Activated T-helper 17 cell treated with anti-CD3 and anti-CD28 coated beads, Interleukin-2, amount 50 U/mL, for 72 hours (primary cell): ENCODE data around the gene COX14. TPM values are rescaled to one million over a fixed set of nuclear protein-coding genes. Genes with fewer than 3 reads are reported as not detected.
A peak's percentile ranks its signal among the peaks of the same experiment; 100 is the strongest.

Experiments used
- ATAC-seq: fragments of 150-1000 bp; cut with Tn5 transposase; replicated peaks from 2 replicates; pipeline ENCODE4 v1.10.0; 2021; ENCODE audit warnings: mild to moderate bottlenecking, moderate library complexity
- H3K27ac Mint-ChIP-seq: one replicate; pipeline ENCODE4 v1.8.0; 2022; ENCODE audit warnings: mixed read lengths
- H3K27me3 Mint-ChIP-seq: one replicate; pipeline ENCODE4 v1.8.0; 2022; ENCODE audit warnings: mixed read lengths
- H3K36me3 Mint-ChIP-seq: one replicate; pipeline ENCODE4 v1.8.0; 2022; ENCODE audit warnings: low read depth, mild to moderate bottlenecking, mixed read lengths
- H3K4me1 Mint-ChIP-seq: one replicate; pipeline ENCODE4 v1.8.0; 2022; ENCODE audit warnings: mixed read lengths
- H3K4me3 Mint-ChIP-seq: one replicate; pipeline ENCODE4 v1.8.0; 2022; ENCODE audit warnings: mild to moderate bottlenecking, mixed read lengths
- H3K9me3 Mint-ChIP-seq: one replicate; pipeline ENCODE4 v1.8.0; 2022; ENCODE audit warnings: mixed read lengths
- total RNA-seq, 2 donors: library from RNA; stranded (reverse); gene quantifications; one replicate each; pipeline ENCODE4 v1.2.3, GENCODE V29; 2022

COX14 gene
- total RNA-seq, 2 donors from 2014 or later: 29.8 to 55.5 TPM

- H3K27ac Mint-ChIP-seq: peak overlapping the region; percentile 26
- no peaks in the 10 kb centered on the region for H3K4me1 Mint-ChIP-seq
- H3K9me3 Mint-ChIP-seq: no peaks in the 10 kb centered on the region
- H3K36me3 Mint-ChIP-seq: peaks cover 88% of the 10 kb centered on the region
- no peaks in the 10 kb centered on the region for H3K27me3 Mint-ChIP-seq
- H3K4me3 Mint-ChIP-seq: no peak overlapping the region
- no peak for ATAC-seq
Observed at GRCh38 chr12:50097952-50098351, 14.1 kb upstream of the COX14 start.

- peaks cover 73% of the 10 kb centered on the region for H3K36me3 Mint-ChIP-seq
- no peak for ATAC-seq
- no peak overlapping the region for H3K4me3 Mint-ChIP-seq
- no peaks in the 10 kb centered on the region for H3K4me1 Mint-ChIP-seq
- H3K27me3 Mint-ChIP-seq: no peaks in the 10 kb centered on the region
- peak overlapping the region; percentile 69 for H3K27ac Mint-ChIP-seq
- H3K9me3 Mint-ChIP-seq: no peaks in the 10 kb centered on the region
Observed at GRCh38 chr12:50099302-50100008, 12.6 kb upstream of the COX14 start.

- Mint-ChIP-seq H3K36me3 (peaks cover 62% of the 10 kb centered on the region), H3K27ac (peak overlapping the region; percentile 36), H3K4me3 (no peak overlapping the region), H3K27me3 (no peaks in the 10 kb centered on the region), H3K4me1 (no peaks in the 10 kb centered on the region), H3K9me3 (no peaks in the 10 kb centered on the region)
- ATAC-seq: no peak
Observed at GRCh38 chr12:50100561-50100960, 11.5 kb upstream of the COX14 start.

GRCh38 chr12:50101663-50102062 is 10.4 kb upstream of the COX14 start:
- H3K27me3 Mint-ChIP-seq: no peaks in the 10 kb centered on the region
- H3K36me3 Mint-ChIP-seq: peaks cover 51% of the 10 kb centered on the region
- H3K4me1 Mint-ChIP-seq: no peaks in the 10 kb centered on the region
- no peaks in the 10 kb centered on the region for H3K9me3 Mint-ChIP-seq
- no peak overlapping the region for H3K27ac Mint-ChIP-seq
- no peak for ATAC-seq
- no peak overlapping the region for H3K4me3 Mint-ChIP-seq

GRCh38 chr12:50102131-50102531 is 9.9 kb upstream of the COX14 start:
- ATAC-seq: no peak
- H3K4me3 Mint-ChIP-seq: no peak overlapping the region
- H3K27ac Mint-ChIP-seq: no peak overlapping the region
- H3K27me3 Mint-ChIP-seq: no peaks in the 10 kb centered on the region
- no peaks in the 10 kb centered on the region for H3K9me3 Mint-ChIP-seq
- peaks cover 47% of the 10 kb centered on the region for H3K36me3 Mint-ChIP-seq
- H3K4me1 Mint-ChIP-seq: no peaks in the 10 kb centered on the region

GRCh38 chr12:50102646-50103309 is 9.3 kb upstream of the COX14 start:
- no peak for ATAC-seq
- peaks cover 40% of the 10 kb centered on the region for H3K36me3 Mint-ChIP-seq
- no peaks in the 10 kb centered on the region for H3K4me1 Mint-ChIP-seq
- H3K27ac Mint-ChIP-seq: peak overlapping the region; percentile 53
- no peaks in the 10 kb centered on the region for H3K27me3 Mint-ChIP-seq
- no peaks in the 10 kb centered on the region for H3K9me3 Mint-ChIP-seq
- no peak overlapping the region for H3K4me3 Mint-ChIP-seq

GRCh38 chr12:50103351-50103750 is 8.7 kb upstream of the COX14 start:
- H3K4me3 Mint-ChIP-seq: no peak overlapping the region

GRCh38 chr12:50103767-50104321 is 8.2 kb upstream of the COX14 start, which contains the start of gene GPD1:
Gene GPD1, plus strand, starts transcription at chr12:50104008. Its CDS starts 43 bp downstream, at chr12:50104051.
- peak within 1 kb of the TSS; percentile 53 for H3K27ac Mint-ChIP-seq
- peak; percentile 37 for ATAC-seq
- peaks cover 29% of the 10 kb centered on the region for H3K36me3 Mint-ChIP-seq

More at GRCh38 chr12:50103351-50103750, 8.7 kb upstream of the COX14 start:
- Mint-ChIP-seq H3K27me3 (no peaks in the 10 kb centered on the region), H3K4me1 (peaks cover 3% of the 10 kb centered on the region), H3K9me3 (no peaks in the 10 kb centered on the region), H3K27ac (peak overlapping the region; percentile 53), H3K36me3 (peaks cover 34% of the 10 kb centered on the region)
- ATAC-seq: no peak

GRCh38 chr12:50104417-50105366 is 7.3 kb upstream of the COX14 start:
- Mint-ChIP-seq H3K9me3 (no peaks in the 10 kb centered on the region), H3K4me1 (peaks cover 6% of the 10 kb centered on the region), H3K36me3 (peaks cover 21% of the 10 kb centered on the region), H3K27ac (no peak overlapping the region), H3K27me3 (no peaks in the 10 kb centered on the region), H3K4me3 (no peak overlapping the region)
- ATAC-seq: no peak

More at GRCh38 chr12:50103767-50104321, 8.2 kb upstream of the COX14 start, which contains the start of gene GPD1:
- no peak within 1 kb of the TSS for H3K4me3 Mint-ChIP-seq
- no peaks in the 10 kb centered on the region for H3K27me3 Mint-ChIP-seq
- H3K9me3 Mint-ChIP-seq: no peaks in the 10 kb centered on the region
- peaks cover 6% of the 10 kb centered on the region for H3K4me1 Mint-ChIP-seq

GRCh38 chr12:50105913-50106450 is 6.1 kb upstream of the COX14 start:
- no peak for ATAC-seq
- peaks cover 14% of the 10 kb centered on the region for H3K4me1 Mint-ChIP-seq
- peaks cover 9% of the 10 kb centered on the region for H3K36me3 Mint-ChIP-seq
- no peaks in the 10 kb centered on the region for H3K27me3 Mint-ChIP-seq
- H3K4me3 Mint-ChIP-seq: no peak overlapping the region
- H3K27ac Mint-ChIP-seq: peak overlapping the region; percentile 29
- no peaks in the 10 kb centered on the region for H3K9me3 Mint-ChIP-seq

GRCh38 chr12:50106907-50107306 is 5.1 kb upstream of the COX14 start:
- Mint-ChIP-seq H3K4me3 (no peak overlapping the region), H3K4me1 (peaks cover 14% of the 10 kb centered on the region), H3K27ac (no peak overlapping the region), H3K9me3 (no peaks in the 10 kb centered on the region), H3K36me3 (peaks cover 5% of the 10 kb centered on the region), H3K27me3 (no peaks in the 10 kb centered on the region)
- no peak for ATAC-seq

GRCh38 chr12:50107416-50108268 is 4.4 kb upstream of the COX14 start:
- no peaks in the 10 kb centered on the region for H3K9me3 Mint-ChIP-seq
- no peak for ATAC-seq
- no peak overlapping the region for H3K4me3 Mint-ChIP-seq
- H3K27me3 Mint-ChIP-seq: no peaks in the 10 kb centered on the region
- H3K27ac Mint-ChIP-seq: no peak overlapping the region
- peaks cover 14% of the 10 kb centered on the region for H3K4me1 Mint-ChIP-seq
- peaks cover 11% of the 10 kb centered on the region for H3K36me3 Mint-ChIP-seq

GRCh38 chr12:50109319-50109718 is 2.7 kb upstream of the COX14 start:
- Mint-ChIP-seq H3K27ac (no peak overlapping the region), H3K4me3 (no peak overlapping the region), H3K36me3 (peaks cover 13% of the 10 kb centered on the region), H3K27me3 (no peaks in the 10 kb centered on the region), H3K9me3 (no peaks in the 10 kb centered on the region), H3K4me1 (peaks cover 15% of the 10 kb centered on the region)
- no peak for ATAC-seq
